DND-41 (cell line): ENCODE results near the gene PAMR1.

Experiments
- ATAC-seq: fragments of 200-7000 bp; cut with Tn5 transposase; 3 replicates; pipeline ENCODE4 v1.9.1; 2021; ENCODE audit warnings: low read depth; ENCODE audit not compliant: insufficient read depth
- DNase-seq: peaks from one replicate; pipeline ENCODE4 v3.0.0-alpha.2; 2020
- H2AFZ ChIP-seq: 2 replicates; pipeline ENCODE4 v1.6.0; 2012; ENCODE audit warnings: low read depth, low read length
- H3K27ac ChIP-seq: 2 replicates; pipeline ENCODE4 v1.5.1; 2012; ENCODE audit warnings: low read length, inconsistent platforms
- H3K27me3 ChIP-seq: fragments of 200-600 bp; sonication (generic); 2 replicates; pipeline ENCODE4 v1.6.0; 2012; ENCODE audit warnings: low read length, mild to moderate bottlenecking, inconsistent platforms; ENCODE audit not compliant: insufficient read depth, poor library complexity
- H3K36me3 ChIP-seq: 2 replicates; pipeline ENCODE4 v1.5.1; 2012; ENCODE audit warnings: low read length, inconsistent platforms; ENCODE audit not compliant: insufficient read depth
- H3K4me1 ChIP-seq: 2 replicates; pipeline ENCODE4 v1.5.1; 2012; ENCODE audit warnings: mild to moderate bottlenecking, low read length; ENCODE audit not compliant: insufficient read depth
- H3K4me2 ChIP-seq: 2 replicates; pipeline ENCODE4 v1.6.0; 2012; ENCODE audit warnings: mild to moderate bottlenecking, moderate library complexity, low read length, inconsistent platforms; ENCODE audit not compliant: insufficient read depth
- H3K4me3 ChIP-seq, 2 experiments: fragments of 200-600 bp in 1 of 2; shearing (Covaris generic) in 1 of 2; 2 replicates each; pipeline ENCODE4 v1.5.1; 2012 to 2016; ENCODE audit warnings: inconsistent platforms in 2 of 2, low read length in 2 of 2, mild to moderate bottlenecking in 2 of 2, low read depth in 1 of 2, moderate library complexity in 1 of 2
- H3K79me2 ChIP-seq: 2 replicates; pipeline ENCODE4 v1.6.0; 2012; ENCODE audit warnings: low read length, inconsistent platforms; ENCODE audit not compliant: insufficient read depth
- H3K9ac ChIP-seq: 2 replicates; pipeline ENCODE4 v1.6.0; 2012; ENCODE audit warnings: low read depth, mild to moderate bottlenecking, inconsistent platforms, low read length, moderate library complexity
- H3K9me3 ChIP-seq: 2 replicates; pipeline ENCODE4 v1.5.1; 2012; ENCODE audit warnings: low read length, moderate library complexity, mild to moderate bottlenecking, inconsistent platforms; ENCODE audit not compliant: insufficient read depth, severe bottlenecking
- H4K20me1 ChIP-seq: 2 replicates; pipeline ENCODE4 v1.6.0; 2012; ENCODE audit warnings: low read length; ENCODE audit not compliant: insufficient read depth
- EZH2 ChIP-seq: IDR thresholded peaks from 3 replicates; pipeline ENCODE4 v1.6.1; 2012; ENCODE audit warnings: borderline replicate concordance, low read depth, mild to moderate bottlenecking, moderate library complexity, low read length, inconsistent platforms; ENCODE audit not compliant: severe bottlenecking
- TF ChIP-seq, protein P1 (sequence below): IDR thresholded peaks from 2 replicates; pipeline ENCODE4 v1.5.1; 2012; ENCODE audit warnings: borderline replicate concordance, low read length, moderate library complexity, mild to moderate bottlenecking; ENCODE audit not compliant: poor library complexity, severe bottlenecking; ENCODE audit errors: extremely low read depth

PAMR1 gene

DNA sequence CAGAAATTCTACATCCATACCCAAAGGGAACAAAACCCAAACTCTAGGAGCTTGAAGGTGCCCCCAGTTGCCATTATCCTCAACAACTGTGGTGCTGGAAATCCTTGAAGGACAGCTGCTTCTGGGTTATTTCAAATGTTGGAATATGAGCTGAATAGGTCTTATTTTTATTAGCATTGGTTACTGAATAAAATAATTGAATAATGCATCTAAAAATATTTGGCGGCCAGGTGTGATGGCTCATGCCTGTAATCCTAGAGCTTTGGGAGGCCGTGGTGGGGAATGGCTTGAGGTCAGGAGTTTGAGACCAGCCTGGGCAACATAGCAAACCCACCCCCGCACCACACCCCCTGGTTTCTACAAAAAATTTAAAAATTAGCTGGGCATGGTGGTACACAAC is 10.9 kb downstream of the PAMR1 start:
- TF ChIP-seq EZH2, result no peak
- TF ChIP-seq, protein P1, sequence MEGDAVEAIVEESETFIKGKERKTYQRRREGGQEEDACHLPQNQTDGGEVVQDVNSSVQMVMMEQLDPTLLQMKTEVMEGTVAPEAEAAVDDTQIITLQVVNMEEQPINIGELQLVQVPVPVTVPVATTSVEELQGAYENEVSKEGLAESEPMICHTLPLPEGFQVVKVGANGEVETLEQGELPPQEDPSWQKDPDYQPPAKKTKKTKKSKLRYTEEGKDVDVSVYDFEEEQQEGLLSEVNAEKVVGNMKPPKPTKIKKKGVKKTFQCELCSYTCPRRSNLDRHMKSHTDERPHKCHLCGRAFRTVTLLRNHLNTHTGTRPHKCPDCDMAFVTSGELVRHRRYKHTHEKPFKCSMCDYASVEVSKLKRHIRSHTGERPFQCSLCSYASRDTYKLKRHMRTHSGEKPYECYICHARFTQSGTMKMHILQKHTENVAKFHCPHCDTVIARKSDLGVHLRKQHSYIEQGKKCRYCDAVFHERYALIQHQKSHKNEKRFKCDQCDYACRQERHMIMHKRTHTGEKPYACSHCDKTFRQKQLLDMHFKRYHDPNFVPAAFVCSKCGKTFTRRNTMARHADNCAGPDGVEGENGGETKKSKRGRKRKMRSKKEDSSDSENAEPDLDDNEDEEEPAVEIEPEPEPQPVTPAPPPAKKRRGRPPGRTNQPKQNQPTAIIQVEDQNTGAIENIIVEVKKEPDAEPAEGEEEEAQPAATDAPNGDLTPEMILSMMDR, result no peak
- H3K4me2 ChIP-seq, result no peak overlapping the region
- H2AFZ ChIP-seq, result no peak overlapping the region
- no peak overlapping the region for H3K27ac ChIP-seq
- H3K79me2 ChIP-seq, result no peaks in the 10 kb centered on the region
- no peaks in the 10 kb centered on the region for H3K36me3 ChIP-seq
- peaks cover 8% of the 10 kb centered on the region for H3K27me3 ChIP-seq
- DNase-seq (no peak), ATAC-seq (no peak)
- H3K4me3 ChIP-seq, result no peak overlapping the region
- no peaks in the 10 kb centered on the region for H3K4me1 ChIP-seq
- H4K20me1 ChIP-seq, result no peaks in the 10 kb centered on the region
- no peaks in the 10 kb centered on the region for H3K9me3 ChIP-seq
- no peak overlapping the region for H3K9ac ChIP-seq

DNA sequence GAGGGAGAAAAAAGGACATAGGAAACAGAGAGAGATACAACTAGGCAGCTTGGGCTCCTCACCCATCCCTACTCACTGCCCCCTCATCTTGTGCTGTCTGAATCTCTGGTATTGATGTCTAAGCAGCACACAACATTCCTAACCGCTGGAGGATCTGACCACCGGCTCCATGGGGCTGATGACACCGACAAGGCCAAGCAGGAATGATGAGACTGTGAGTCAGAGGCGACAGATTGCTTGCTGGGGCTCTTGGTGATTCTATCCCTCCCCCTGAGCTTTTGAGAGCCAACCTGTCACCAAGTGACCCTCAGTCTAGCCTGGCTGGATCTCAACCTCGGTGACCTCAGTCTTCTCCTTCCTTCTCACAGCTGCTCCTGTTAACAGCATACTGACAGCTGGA is 13.8 kb downstream of the PAMR1 start:
- no peaks in the 10 kb centered on the region for H3K4me1 ChIP-seq
- no peak overlapping the region for H3K4me3 ChIP-seq
- no peaks in the 10 kb centered on the region for H3K79me2 ChIP-seq
- no peak overlapping the region for H3K4me2 ChIP-seq
- H3K27ac ChIP-seq, result no peak overlapping the region
- H2AFZ ChIP-seq, result no peak overlapping the region
- TF ChIP-seq, protein P1, result no peak
- no peak for TF ChIP-seq EZH2
- no peaks in the 10 kb centered on the region for H4K20me1 ChIP-seq
- H3K9me3 ChIP-seq, result no peaks in the 10 kb centered on the region
- no peaks in the 10 kb centered on the region for H3K36me3 ChIP-seq
- H3K9ac ChIP-seq, result no peak overlapping the region
- ATAC-seq (no peak), DNase-seq (no peak)
- peaks cover 4% of the 10 kb centered on the region for H3K27me3 ChIP-seq

DNA sequence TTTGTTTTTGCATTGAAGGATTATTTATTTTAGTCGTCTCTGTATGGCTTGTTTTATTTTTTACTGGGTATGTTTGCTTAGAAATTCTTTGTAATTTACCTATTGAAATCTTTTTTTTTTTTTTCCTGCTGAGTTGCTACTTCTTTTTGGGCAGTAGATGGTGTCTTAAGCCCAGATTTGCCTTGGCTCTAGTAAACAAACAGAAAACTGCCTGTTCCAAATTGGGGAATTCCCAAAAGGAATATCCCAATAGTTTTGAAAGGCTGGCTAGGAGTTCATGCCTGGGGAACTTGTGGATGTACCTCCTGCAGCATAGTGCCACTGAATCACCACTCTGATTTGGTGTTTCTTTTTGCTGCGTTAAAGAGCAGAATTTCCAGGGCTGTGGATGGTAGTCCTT is 17.7 kb downstream of the PAMR1 start:
- H2AFZ ChIP-seq, result no peak overlapping the region
- H4K20me1 ChIP-seq, result no peaks in the 10 kb centered on the region
- TF ChIP-seq, protein P1, result no peak
- TF ChIP-seq EZH2, result no peak
- no peak overlapping the region for H3K4me3 ChIP-seq
- H3K36me3 ChIP-seq, result no peaks in the 10 kb centered on the region
- ATAC-seq (no peak), DNase-seq (no peak)
- H3K27me3 ChIP-seq, result no peaks in the 10 kb centered on the region
- no peaks in the 10 kb centered on the region for H3K4me1 ChIP-seq
- no peak overlapping the region for H3K4me2 ChIP-seq
- H3K9me3 ChIP-seq, result no peaks in the 10 kb centered on the region
- H3K9ac ChIP-seq, result no peak overlapping the region
- no peaks in the 10 kb centered on the region for H3K79me2 ChIP-seq
- no peak overlapping the region for H3K27ac ChIP-seq

DNA sequence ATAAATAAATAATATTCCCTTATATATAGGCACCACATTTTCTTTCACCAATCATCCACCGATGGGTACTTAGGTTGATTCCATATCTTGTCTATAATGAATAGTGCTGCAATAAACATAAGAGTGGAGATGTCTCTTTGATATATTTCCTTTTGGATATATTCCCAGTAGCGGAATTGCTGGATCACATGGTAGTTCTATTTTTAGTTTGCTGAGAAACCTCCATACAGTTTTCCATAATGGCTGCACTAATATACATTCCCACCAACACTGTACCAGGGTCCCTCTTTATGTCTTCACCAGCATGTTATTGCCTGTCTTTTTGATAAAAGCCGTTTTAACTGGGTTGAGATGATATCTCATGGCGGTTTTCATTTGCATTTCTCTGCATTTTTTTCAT is 23.6 kb downstream of the PAMR1 start:
- no peak for DNase-seq
- no peaks in the 10 kb centered on the region for H3K36me3 ChIP-seq

More for the DNA sequence above, 23.6 kb downstream of the PAMR1 start:
- Histone ChIP-seq H3K27ac (no peak overlapping the region), H3K4me1 (no peaks in the 10 kb centered on the region), H3K4me2 (no peak overlapping the region), H2AFZ (no peak overlapping the region), H3K27me3 (no peaks in the 10 kb centered on the region), H4K20me1 (no peaks in the 10 kb centered on the region), H3K9ac (no peak overlapping the region), H3K4me3 (no peak overlapping the region), H3K9me3 (no peaks in the 10 kb centered on the region), H3K79me2 (no peaks in the 10 kb centered on the region)
- ATAC-seq, result no peak
- TF ChIP-seq, protein P1, result no peak
- TF ChIP-seq EZH2, result no peak
